Fibroblast of gingiva (primary cell): ENCODE results near the gene NAIF1.
"Not testable (repeated sequence)": the region's sequence is repeated elsewhere in the genome, so short reads cannot be mapped to it uniquely, and the experiment has no call there.

Source experiments
- DNase-seq: peaks from one replicate; pipeline ENCODE4 v3.0.0-alpha.2; 2011; ENCODE audit warnings: low read depth

NAIF1 gene

DNA sequence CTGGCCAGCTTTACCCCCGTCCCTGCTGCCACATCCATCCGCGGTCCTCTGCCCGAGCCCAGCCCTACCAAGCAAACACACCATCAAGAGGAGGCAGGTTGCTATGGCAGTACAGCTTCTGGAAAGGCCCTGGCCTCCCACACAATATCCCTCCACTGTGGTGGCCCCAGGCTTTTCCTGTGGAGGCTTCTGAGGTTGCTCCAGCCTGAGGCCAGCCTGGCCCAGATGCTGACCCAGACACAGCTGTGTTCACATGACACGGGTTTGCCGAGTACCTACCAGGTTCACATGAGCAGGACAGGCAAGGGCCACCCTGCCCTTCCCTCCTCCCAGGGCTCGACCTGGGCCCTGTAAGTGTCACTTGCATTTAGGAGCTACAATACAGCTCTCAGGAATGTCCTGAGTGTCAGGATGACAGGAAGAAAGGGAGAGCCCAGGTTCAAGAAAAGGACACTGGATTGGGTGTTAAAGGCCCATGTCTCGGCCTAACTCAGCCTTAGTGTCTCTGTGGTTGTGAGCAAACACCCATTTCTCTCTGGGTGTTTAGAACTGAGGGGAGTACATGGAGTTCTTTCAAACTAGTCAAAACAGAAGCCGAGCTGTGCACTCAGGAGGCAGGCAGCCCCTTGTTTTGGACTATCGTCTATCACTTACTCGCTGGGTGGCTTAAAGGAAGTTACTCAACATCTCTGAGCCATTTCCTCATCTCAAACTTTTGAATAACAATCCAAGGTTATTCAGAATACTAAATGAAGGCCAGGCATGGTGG lies 40.2 kb downstream of the NAIF1 start:
- DNase-seq: peak; percentile 18

DNA sequence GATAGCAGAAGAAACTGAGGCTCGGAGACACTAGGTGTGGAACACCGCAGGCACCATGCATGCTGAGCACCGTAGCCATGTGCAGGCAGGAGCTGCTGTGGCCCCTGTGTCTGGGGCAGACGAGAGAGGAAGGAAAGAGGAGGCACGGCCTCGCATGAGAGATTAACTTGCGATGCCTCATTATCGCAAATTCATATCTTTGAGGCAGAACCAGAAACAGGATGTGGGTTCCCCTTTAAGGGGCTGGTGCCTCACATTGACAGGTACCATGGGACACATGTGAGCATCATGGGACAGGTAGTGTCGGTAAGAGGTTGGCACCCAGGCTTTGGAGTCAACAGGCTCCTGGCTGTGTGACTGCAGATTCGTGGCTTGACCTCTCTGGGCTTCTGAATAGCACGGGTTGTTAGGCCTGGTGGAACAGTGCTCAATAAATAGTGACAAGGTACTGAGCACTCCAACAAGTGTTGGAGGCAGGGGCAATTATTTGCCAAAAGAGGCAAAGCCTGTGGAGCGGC lies 40.8 kb downstream of the NAIF1 start:
- no peak for DNase-seq

DNA sequence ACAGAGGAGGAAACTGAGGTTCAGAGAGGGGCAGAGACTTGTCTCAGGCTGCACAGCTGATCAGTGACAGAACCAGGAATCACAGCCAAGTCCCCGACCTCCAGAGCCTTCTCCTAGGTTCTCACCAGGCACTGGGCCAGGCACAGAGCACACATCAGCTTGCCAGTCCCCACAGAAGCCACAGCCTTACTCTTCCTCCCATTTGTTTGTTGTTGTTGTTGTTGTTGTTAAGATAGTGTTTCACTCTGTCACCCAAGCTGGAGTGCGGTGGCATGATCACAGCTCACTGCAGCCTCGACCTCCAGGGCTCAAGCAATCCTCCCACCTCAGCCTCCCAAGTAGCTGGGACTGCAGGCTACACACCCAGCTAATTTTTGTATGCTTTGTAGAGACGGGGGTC lies 41.4 kb downstream of the NAIF1 start:
- no peak for DNase-seq

DNA sequence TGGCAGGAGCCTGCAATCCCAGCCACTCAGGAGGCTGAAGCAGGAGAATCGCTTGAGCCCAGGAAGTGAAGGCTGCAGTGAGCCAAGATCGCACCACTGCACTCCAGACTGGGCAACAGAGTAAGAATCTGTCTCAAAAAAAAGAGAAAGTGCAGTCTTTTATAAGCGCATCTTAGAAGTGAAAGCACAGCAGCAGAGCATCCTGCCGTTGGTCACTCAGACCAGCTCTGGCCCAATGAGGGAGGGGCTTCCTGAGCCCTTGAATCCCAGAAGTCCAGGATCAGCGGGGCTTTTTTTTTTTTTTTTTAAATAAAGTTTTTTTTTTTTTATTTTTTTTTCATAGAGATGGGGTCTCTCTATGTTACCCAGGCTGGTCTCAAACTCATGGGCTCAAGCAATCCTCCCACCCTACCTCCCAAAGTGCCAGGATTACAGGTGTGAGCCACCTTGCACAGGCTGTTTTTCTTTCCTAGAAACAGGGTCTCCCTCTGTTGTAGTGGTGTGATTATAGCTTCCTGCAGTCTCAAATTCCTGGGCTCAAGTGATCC lies 42.3 kb downstream of the NAIF1 start:
- DNase-seq: no peak

DNA sequence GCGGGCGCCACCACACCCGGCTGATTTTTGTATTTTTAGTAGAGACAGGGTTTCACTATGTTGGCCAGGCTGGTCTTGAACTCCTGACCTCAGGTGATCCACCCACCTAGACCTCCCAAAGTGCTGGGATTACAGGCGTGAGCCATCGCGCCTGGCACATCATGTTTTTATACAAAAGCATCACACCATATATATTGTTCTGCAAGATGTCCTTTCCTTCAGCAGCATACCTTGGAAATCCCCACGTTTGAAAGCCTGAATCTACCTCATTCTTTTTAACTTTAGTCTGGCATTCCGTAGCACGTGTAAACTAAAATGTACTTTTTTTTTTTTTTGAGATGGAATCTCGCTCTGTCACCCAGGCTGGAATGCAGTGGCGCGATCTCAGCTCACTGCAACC lies 43.4 kb downstream of the NAIF1 start:
- DNase-seq: not testable (repeated sequence)

DNA sequence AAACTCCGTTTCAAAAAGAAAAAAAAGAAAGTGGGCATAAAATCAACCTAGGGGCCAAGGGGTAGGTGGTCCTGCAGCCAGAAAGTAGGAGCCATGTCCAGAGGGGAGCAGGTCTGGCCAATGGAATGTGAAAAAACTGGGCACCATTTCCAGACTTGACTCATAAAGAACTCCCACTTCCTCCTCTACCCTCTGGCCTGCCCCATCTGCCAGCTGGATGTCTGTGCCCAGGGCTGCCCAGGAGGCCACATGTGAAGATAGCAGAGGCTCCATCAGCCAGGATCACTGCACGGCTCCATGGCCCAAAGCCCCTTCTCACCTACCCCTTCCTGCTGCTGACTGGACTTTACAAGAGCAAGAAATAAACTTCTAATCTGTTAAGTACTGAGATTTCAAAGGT lies 44.2 kb downstream of the NAIF1 start:
- peak; percentile 34 for DNase-seq

DNA sequence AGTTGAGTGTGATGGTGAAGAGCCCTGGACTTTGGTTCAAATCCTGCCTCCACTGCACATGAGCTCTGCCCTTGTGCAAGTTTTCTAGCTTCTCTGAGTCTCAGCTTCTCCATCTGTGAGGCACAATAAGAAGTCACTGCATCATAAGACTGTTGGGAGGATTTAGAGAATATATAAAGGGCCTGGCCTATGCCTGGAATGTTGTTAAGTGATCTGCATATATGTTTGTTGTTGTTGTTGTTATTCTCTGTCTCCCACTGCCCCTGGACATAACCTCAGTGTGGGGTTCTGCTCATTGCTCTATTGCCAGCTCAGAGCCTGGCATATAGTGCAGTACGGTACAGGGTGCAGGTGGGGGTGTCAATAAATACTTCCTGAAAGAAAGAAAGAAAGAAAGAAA lies 46.0 kb downstream of the NAIF1 start:
- DNase-seq: no peak

DNA sequence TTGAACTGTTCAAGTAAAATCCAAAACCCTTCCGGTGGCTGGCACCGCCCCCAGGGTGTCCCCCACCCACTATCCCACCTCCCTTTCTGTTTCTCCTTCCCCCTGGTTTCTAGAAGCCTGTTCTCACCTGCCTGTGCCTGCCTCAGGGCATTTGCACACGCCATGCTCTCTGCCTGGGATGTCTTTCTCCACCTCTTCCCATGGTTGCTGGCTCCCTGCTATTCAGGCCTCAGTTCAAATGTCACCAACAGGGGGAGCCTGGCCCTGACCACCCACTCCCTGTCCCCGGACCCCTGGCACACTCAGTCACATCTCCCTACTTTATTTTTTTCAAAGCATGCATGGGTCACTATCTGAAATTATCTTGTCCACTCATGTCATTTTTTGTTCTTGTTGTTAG lies 46.4 kb downstream of the NAIF1 start:
- no peak for DNase-seq

DNA sequence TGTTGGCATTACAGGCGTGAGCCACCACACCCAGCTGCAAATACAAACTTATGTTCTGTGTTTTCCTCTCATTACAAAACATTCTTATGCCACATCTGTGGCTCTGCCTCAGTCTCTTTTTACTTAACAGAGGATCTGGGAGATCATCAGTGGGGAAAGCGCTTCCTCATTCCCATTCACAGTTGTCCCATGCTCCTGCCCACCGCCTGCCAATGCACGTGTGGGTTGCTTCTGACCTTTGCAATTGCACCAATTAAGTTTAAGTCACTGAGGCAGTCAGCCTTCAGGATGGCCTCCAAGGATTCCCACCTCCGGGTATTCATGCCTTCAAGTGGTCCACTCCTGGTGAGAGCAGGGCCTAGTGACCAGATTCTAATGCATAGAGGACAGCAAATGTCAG lies 51.4 kb downstream of the NAIF1 start:
- no peak for DNase-seq
